ENCODE results near the gene PCBP3. TPM values are rescaled to one million over a fixed set of nuclear protein-coding genes. Genes with fewer than 3 reads are reported as not detected.

PCBP3 gene
- total RNA-seq, 1 experiment from 2014 or later: not detected

DNA sequence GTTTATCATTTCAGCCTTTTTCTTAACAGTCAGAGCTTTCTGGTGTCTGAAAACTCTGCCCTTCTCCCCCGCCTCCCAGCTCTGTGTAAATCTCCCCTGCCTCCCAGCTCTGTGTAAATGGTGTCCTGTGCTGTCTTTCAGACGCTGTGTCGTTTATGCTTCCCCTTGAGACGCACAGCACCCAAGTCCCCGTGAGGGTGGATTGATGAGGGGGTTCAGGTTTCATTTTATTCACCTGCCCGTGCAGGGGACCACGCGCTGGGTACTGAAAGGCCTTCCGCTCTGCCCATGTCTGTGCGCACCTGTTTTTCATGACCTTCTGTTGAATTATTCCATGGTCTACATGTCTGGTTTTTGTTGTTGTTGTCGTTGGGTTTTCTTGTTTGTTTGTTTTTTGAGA is 229.9 kb downstream of the PCBP3 start:
- H3K4me1 ChIP-seq (ENCODE audit: control insufficient read depth, insufficient read depth, low read length): no peaks in the 10 kb centered on the region
- BruUV-seq (replicated peaks): no TSS peak
- CTCF ChIA-PET: no interaction called here
- H3K27ac ChIP-seq (ENCODE audit: low read length): no peak overlapping the region
- H3K27me3 ChIP-seq (ENCODE audit: control insufficient read depth, insufficient read depth, low read length): no peaks in the 10 kb centered on the region
- DNase-seq (ENCODE audit: low read depth, low spot score) (no peak), ATAC-seq (no peak)
- intact Hi-C loops (cut with micrococcal nuclease; ENCODE audit: unreplicated experiment) (no loop called here), in situ Hi-C loops (cut with HindIII; ENCODE audit: low pct_unique_long_range_greater_than_20kb, low sequenced_read_pairs) (no loop called here)
- TF ChIP-seq, protein P1, sequence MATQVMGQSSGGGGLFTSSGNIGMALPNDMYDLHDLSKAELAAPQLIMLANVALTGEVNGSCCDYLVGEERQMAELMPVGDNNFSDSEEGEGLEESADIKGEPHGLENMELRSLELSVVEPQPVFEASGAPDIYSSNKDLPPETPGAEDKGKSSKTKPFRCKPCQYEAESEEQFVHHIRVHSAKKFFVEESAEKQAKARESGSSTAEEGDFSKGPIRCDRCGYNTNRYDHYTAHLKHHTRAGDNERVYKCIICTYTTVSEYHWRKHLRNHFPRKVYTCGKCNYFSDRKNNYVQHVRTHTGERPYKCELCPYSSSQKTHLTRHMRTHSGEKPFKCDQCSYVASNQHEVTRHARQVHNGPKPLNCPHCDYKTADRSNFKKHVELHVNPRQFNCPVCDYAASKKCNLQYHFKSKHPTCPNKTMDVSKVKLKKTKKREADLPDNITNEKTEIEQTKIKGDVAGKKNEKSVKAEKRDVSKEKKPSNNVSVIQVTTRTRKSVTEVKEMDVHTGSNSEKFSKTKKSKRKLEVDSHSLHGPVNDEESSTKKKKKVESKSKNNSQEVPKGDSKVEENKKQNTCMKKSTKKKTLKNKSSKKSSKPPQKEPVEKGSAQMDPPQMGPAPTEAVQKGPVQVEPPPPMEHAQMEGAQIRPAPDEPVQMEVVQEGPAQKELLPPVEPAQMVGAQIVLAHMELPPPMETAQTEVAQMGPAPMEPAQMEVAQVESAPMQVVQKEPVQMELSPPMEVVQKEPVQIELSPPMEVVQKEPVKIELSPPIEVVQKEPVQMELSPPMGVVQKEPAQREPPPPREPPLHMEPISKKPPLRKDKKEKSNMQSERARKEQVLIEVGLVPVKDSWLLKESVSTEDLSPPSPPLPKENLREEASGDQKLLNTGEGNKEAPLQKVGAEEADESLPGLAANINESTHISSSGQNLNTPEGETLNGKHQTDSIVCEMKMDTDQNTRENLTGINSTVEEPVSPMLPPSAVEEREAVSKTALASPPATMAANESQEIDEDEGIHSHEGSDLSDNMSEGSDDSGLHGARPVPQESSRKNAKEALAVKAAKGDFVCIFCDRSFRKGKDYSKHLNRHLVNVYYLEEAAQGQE (IDR thresholded peaks at IDR 0.05; ENCODE audit: insufficient read depth in 1 of 2, low read depth in 2 of 2, low read length in 1 of 2): no peak
- TF ChIP-seq, protein P2, sequence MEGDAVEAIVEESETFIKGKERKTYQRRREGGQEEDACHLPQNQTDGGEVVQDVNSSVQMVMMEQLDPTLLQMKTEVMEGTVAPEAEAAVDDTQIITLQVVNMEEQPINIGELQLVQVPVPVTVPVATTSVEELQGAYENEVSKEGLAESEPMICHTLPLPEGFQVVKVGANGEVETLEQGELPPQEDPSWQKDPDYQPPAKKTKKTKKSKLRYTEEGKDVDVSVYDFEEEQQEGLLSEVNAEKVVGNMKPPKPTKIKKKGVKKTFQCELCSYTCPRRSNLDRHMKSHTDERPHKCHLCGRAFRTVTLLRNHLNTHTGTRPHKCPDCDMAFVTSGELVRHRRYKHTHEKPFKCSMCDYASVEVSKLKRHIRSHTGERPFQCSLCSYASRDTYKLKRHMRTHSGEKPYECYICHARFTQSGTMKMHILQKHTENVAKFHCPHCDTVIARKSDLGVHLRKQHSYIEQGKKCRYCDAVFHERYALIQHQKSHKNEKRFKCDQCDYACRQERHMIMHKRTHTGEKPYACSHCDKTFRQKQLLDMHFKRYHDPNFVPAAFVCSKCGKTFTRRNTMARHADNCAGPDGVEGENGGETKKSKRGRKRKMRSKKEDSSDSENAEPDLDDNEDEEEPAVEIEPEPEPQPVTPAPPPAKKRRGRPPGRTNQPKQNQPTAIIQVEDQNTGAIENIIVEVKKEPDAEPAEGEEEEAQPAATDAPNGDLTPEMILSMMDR (IDR thresholded peaks at IDR 0.05): no peak
- TF ChIP-seq POLR2AphosphoS5 (IDR thresholded peaks at IDR 0.05; ENCODE audit: low read depth, low read length) (no peak), TCF7L2 (IDR thresholded peaks at IDR 0.05; ENCODE audit: low read depth, low read length) (no peak), SIN3A (IDR thresholded peaks at IDR 0.05; ENCODE audit: borderline replicate concordance, insufficient read depth, low read depth, low read length) (no peak)
- H3K36me3 ChIP-seq (ENCODE audit: control insufficient read depth, insufficient read depth, low read length): no peaks in the 10 kb centered on the region
- H3K4me3 ChIP-seq (ENCODE audit: low read depth in 2 of 2, low read length in 2 of 2): no peak overlapping the region
- H3K9me3 ChIP-seq (ENCODE audit: control insufficient read depth, insufficient read depth, low read depth, low read length): no peaks in the 10 kb centered on the region
- POLR2A ChIA-PET: no interaction called here

DNA sequence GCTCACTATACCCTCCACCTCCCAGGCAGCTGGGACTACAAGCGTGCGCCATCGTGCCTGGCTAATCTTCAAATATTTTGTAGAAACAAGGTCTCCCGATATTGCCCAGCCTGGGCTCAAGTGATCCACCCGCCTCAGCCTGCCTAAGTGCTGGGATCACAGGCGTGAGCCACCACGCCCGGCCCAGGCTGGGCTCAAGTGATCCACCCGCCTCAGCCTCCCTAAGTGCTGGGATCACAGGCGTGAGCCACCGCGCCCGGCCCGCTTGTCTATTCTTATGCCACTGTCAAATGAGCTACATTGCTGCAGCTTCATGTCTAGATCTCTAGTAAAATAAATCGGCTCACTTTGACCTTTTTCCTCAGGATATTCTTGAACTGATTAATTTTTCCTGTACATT is 230.3 kb downstream of the PCBP3 start:
- H3K4me1 ChIP-seq (ENCODE audit: control insufficient read depth, insufficient read depth, low read length): no peaks in the 10 kb centered on the region
- CTCF ChIA-PET: no interaction called here
- in situ Hi-C loops (cut with HindIII; ENCODE audit: low pct_unique_long_range_greater_than_20kb, low sequenced_read_pairs) (no loop called here), intact Hi-C loops (cut with micrococcal nuclease; ENCODE audit: unreplicated experiment) (no loop called here)
- POLR2A ChIA-PET: no interaction called here
- H3K27ac ChIP-seq (ENCODE audit: low read length): no peak overlapping the region
- DNase-seq (ENCODE audit: low read depth, low spot score): no peak
- no TSS peak for BruUV-seq (replicated peaks)
- H3K27me3 ChIP-seq (ENCODE audit: control insufficient read depth, insufficient read depth, low read length): no peaks in the 10 kb centered on the region
- ATAC-seq: no peak
- H3K4me3 ChIP-seq (ENCODE audit: low read depth in 2 of 2, low read length in 2 of 2): no peak overlapping the region
- no peaks in the 10 kb centered on the region for H3K36me3 ChIP-seq (ENCODE audit: control insufficient read depth, insufficient read depth, low read length)
- TF ChIP-seq, protein P2 (IDR thresholded peaks at IDR 0.05): no peak
- TF ChIP-seq, protein P1 (IDR thresholded peaks at IDR 0.05; ENCODE audit: insufficient read depth in 1 of 2, low read depth in 2 of 2, low read length in 1 of 2): no peak
- no peak for TF ChIP-seq TCF7L2 (IDR thresholded peaks at IDR 0.05; ENCODE audit: low read depth, low read length)
- no peak for TF ChIP-seq SIN3A (IDR thresholded peaks at IDR 0.05; ENCODE audit: borderline replicate concordance, insufficient read depth, low read depth, low read length)
- TF ChIP-seq POLR2AphosphoS5 (IDR thresholded peaks at IDR 0.05; ENCODE audit: low read depth, low read length): no peak
- no peaks in the 10 kb centered on the region for H3K9me3 ChIP-seq (ENCODE audit: control insufficient read depth, insufficient read depth, low read depth, low read length)

All from Panc1 (cell line).